GM21526 (cell line): ENCODE measurements around the gene DDIT4L.
"Not testable (repeated sequence)": the region's sequence is repeated elsewhere in the genome, so short reads cannot be mapped to it uniquely, and the experiment has no call there.

Experiments used
- ATAC-seq: cut with Tn5 transposase; IDR thresholded peaks from one replicate; pipeline ENCODE4 v1.9.1; 2021; ENCODE audit warnings: moderate library complexity; ENCODE audit not compliant: unreplicated experiment, low FRiP score

Gene DDIT4L

DNA sequence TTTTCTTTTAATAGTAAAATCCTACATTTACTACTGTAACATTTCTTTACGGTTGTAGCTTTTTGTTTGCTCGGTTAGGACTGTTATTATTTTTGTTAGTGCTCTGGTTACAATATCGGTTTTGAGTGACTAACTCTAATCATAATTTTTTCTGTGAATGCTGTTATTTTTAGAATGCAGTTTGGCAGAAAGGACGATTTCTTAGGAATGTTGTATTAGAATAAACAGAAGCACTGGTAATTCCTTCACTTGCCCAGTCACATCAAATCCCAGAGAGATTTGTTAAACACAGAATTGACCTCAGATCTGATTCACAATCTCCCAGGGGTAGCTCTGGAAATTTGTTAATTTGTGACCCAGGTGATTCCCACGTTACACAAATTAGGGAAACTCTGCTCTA is 21.7 kb downstream of the DDIT4L start:
- no peak for ATAC-seq

DNA sequence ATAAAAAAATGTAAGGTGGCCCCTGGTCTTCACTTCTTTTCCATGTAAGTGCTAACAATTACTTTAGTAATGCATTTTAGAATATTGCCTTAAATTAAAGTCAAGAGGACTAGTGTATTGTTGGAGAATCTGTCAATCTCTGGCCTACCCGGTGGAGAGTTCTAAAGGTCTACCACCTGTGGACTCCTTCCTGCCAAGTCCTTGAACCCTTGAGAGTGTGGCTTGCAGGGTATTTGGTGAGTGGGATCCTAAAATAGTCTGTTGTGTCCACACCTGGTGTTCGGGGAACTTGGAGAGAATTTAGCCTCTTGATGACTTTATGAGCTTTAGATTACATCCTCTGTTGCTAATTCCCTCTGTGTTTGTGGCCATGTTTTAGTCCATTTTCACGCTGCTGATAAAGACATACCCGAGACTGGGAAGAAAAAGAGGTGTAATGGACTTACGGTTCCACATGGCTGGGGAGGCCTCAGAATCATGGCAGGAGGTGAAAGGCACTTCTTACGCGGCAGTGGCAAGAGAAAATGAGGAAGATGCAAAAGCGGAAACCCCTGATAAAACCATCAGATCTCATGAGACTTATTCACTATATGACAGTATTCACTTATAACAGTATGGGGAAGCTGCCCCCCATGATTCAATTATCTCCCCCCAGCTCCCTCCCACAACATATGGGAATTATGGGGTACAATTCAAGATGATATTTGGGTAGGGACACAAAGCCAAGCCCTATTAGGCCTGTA is 23.8 kb downstream of the DDIT4L start:
- ATAC-seq, result no peak

DNA sequence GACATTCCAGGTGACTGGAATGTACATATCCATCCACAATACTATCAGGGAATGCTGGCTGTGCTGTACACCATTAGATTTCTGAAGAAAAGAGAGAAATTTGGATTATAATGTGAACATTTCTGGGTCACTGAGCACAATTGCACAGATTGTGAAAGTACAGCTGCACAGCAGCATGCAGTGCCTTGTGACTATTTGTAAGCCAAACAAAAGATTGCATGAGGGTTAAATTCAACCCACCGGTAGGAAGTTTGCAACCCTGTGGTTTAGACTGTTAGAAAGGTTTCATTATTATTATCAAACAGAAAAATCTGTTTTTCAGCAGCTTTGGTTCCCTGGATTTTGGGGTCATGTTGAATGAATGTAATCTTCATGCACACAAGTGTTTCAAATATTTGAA is 24.5 kb downstream of the DDIT4L start:
- no peak for ATAC-seq

DNA sequence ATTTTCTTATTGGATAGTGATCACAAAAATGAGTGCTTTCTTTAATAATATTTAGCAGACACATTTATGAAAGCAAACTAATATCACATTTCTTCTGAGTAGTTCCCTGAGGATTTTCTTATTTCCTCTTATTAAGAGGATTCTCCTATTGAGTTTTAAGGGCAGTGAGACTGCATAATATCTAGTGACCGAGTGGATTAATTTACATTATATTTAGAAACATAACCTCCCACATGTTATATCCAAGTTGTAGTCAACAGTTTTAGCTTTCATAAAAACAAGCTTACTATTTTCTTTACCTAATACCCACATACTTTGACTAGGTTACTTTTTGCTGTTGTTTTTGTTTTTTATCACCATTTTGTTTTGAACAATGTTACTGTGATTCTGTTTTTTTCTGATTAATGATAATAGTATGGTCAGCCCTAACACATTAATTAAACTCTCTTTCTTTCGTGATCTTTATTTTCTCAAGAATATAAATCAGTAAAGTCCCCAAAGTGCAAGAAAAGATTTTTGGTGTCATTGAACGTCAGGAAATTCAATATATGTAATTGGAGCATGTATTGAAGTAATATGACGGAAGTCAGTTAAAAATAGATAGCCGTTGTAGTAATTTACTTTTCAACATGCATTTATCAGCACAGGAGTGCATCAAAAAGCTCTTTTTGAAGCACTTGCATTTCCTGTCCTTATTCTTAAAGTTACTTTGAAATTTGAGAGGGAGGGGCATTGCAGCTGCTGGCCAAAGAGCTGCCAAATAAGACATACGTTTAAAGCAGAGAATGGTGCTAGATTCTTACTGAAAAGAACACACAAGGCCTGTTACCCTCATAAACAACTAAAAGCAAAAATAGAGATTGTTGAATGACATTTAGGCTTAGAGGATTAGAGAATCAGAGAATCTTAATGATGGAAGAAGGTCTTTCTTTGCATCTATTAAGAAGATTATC is 25.2 kb downstream of the DDIT4L start:
- ATAC-seq, result no peak

DNA sequence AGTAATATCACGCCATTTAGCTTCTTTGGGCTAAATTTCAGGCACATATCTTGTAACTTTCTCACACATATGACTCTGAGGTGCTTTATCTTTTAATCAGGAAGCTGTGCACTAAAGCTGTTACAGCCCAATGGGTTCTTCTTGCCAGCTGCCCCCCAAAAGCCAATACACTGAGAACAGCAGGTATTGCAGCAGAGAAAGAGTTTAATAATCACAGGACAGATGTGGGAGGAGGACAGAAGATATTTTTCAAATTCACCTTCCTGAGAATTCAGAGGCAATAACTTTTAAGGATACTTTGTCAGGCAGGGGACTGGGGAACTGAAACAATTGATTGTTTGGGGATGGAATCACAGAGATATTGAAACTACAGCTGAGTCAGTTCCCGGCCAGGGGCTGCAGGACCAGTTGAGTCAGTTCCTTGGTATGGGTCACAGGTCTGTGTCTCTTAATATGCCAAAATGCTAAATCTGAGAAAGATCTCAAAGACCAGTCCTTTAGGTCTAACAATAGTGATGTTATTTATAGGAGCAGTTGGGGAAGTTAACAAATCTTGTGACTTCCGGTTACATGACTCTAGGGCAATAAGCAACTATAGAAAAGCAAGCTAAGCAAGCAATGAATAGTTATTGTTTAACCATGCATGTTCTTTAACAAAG is 28.1 kb downstream of the DDIT4L start:
- ATAC-seq, result peak; percentile 52

DNA sequence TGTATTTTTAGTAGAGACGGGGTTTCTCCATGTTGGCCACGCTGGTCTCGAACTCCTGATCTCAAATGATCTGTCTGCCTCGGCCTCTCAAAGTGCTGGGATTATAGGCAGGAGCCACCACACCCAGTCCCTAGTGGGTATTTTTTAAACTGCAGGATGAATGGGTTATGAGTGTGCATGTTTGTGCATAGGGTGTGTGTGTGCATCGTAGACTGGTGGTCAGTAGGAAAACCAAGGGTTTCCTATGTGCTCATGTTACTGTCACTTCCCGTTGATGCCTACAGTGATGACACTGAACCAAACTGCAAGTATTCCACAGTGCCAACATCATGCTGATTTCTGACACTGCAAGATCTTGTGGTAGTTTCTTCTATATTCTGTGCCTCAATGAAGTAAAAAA is 41.1 kb downstream of the DDIT4L start:
- ATAC-seq, result no peak

DNA sequence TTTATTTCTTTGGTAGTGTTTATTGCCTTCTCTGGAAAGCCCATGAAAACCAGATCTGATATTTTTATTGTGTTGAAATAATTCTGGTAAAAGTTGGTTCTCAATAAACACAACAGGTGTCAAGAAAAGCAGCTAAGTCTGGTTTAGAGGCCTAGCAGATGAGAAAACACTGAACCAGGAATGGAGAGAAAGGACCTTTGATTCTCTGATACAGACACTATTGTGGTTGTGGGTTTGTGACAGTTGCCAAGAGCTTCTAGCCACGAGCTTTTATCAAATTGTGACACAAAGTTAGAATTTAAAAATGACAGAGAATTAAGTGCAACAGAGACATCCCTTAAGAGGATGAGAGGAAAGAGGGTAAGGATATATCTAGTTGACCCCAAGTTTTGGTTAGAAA is 42.6 kb downstream of the DDIT4L start:
- no peak for ATAC-seq

DNA sequence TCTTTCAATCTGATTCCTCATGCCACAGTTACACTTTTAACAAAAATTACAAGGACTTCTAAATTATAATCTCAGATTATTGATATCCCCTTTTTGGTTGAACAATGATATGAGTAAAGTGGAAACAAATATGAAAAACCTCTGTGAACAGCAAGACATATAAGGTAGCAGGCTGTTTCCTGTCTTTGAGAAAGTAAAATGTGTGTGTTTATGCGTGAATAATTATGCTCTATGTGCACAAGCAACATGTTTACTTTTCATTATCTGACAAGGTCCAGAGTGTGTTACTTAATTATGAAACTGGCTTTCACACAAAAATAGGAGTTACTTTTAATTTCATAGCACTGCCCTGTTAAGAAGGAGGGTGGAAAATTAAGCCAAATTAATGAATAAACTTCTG is 43.1 kb downstream of the DDIT4L start:
- ATAC-seq, result no peak

DNA sequence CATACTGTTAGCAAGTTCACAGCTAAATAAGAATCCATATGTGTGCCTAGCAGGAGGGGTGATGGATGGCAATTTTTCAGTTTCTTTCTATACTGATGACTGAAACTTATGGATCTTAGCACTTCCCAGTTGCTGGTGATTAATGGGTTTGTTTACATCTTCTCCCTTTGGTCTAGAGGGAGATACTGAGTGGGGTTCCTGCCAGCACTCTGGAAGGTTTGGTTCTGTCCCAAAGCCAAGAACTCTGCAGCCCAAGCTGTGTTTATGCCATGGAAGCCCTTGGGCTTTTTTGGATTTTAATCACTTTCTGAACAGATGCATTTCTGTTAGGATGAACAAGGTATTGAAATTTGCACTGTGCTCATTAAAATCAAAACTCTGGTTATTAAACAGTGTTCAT is 43.5 kb downstream of the DDIT4L start:
- ATAC-seq, result no peak

DNA sequence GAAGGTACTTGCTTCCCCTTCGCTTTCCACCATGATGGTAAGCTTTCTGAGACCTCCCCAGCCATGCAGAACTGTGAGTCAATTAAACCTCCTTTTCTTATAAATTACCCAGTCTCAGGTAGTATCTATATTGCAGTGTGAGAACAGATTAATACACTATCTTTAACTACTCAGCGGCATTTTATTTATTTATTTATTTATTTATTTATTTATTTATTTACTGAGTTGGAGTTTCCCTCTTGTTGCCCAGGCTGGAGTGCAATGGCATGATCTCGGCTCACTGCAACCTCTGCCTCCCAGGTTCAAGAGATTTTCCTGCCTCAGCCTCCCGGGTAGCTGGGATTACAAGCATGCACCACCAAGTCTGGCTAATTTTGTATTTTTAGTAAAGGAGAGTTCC is 52.9 kb downstream of the DDIT4L start:
- ATAC-seq, result not testable (repeated sequence)
